ENCODE measurements around the gene KRT15.

The KRT15 gene

GRCh38 chr17:41523787-41524186, 5.1 kb upstream of the KRT15 start:
- no peak for DNase-seq

GRCh38 chr17:41523225-41523593, 4.5 kb upstream of the KRT15 start:
- DNase-seq = no peak

GRCh38 chr17:41522301-41523224, 3.9 kb upstream of the KRT15 start:
- DNase-seq = no peak

GRCh38 chr17:41521574-41522261, 3.0 kb upstream of the KRT15 start:
- DNase-seq = no peak

GRCh38 chr17:41520821-41521521, 2.3 kb upstream of the KRT15 start:
- DNase-seq = no peak

- no peak for DNase-seq
Observed at GRCh38 chr17:41519501-41520224, 973 bp upstream of the KRT15 start.

- no peak for DNase-seq
Observed at GRCh38 chr17:41518031-41518430, 659 bp downstream of the KRT15 start.

- DNase-seq = no peak
Observed at GRCh38 chr17:41516830-41517283, 1.8 kb downstream of the KRT15 start.

- DNase-seq = no peak
Observed at GRCh38 chr17:41516147-41516829, 2.4 kb downstream of the KRT15 start.

- DNase-seq = no peak
Observed at GRCh38 chr17:41513168-41513547, 5.5 kb downstream of the KRT15 start.

- no peak for DNase-seq
Observed at GRCh38 chr17:41512546-41513167, 6.0 kb downstream of the KRT15 start.

GRCh38 chr17:41511716-41512115, 7.0 kb downstream of the KRT15 start:
- no peak for DNase-seq

GRCh38 chr17:41511116-41511515, 7.6 kb downstream of the KRT15 start:
- DNase-seq = no peak

GRCh38 chr17:41510251-41511065, 8.2 kb downstream of the KRT15 start:
- no peak for DNase-seq

- DNase-seq = no peak
Observed at GRCh38 chr17:41507315-41507880, 11.3 kb downstream of the KRT15 start.

- no peak for DNase-seq
Observed at GRCh38 chr17:41505809-41506767, 12.6 kb downstream of the KRT15 start.

GRCh38 chr17:41505007-41505808, 13.5 kb downstream of the KRT15 start, which contains the start of gene KRT13:
Gene KRT13 (minus strand): TSS chr17:41505612. CDS start chr17:41505550, 62 bp downstream.
- no peak for DNase-seq

Measured in stimulated activated naive CD4-positive, alpha-beta T cell (primary cell).